ENCODE results near the gene POLR3GL.
A peak's percentile ranks its signal among the peaks of the same experiment; 100 is the strongest.
"Not testable (repeated sequence)": the region's sequence is repeated elsewhere in the genome, so short reads cannot be mapped to it uniquely, and the experiment has no call there.

Gene POLR3GL

GRCh38 chr1:145964328-145965118 lies at the start of gene POLR3GL, which contains the start of gene ANKRD34A:
TSS of gene POLR3GL (plus strand) at chr1:145964690. CDS start at chr1:145974866, 10,176 bp downstream.
TSS of gene ANKRD34A (minus strand) at chr1:145964575. CDS start at chr1:145961759, 2,816 bp downstream.
- peak; percentile 87 for DNase-seq

- DNase-seq = no peak
Observed at GRCh38 chr1:145916745-145917144, 47.7 kb upstream of the POLR3GL start.

GRCh38 chr1:145917595-145917994 lies 46.9 kb upstream of the POLR3GL start:
- no peak for DNase-seq

GRCh38 chr1:145918144-145918991 lies 46.1 kb upstream of the POLR3GL start, which contains the start of gene PEX11B:
TSS of gene PEX11B (minus strand) at chr1:145918717. CDS start at chr1:145918688, 29 bp downstream.
- DNase-seq = peak; percentile 59

- DNase-seq = no peak
Observed at GRCh38 chr1:145918992-145919939, 45.2 kb upstream of the POLR3GL start.

GRCh38 chr1:145920297-145920696 lies 44.2 kb upstream of the POLR3GL start:
- not testable (repeated sequence) for DNase-seq

GRCh38 chr1:145922266-145922665 lies 42.2 kb upstream of the POLR3GL start:
- no peak for DNase-seq

GRCh38 chr1:145926686-145927062 lies 37.8 kb upstream of the POLR3GL start:
- DNase-seq = no peak

GRCh38 chr1:145927063-145927886 lies 37.2 kb upstream of the POLR3GL start, which contains the start of gene RBM8A:
TSS of gene RBM8A (minus strand) at chr1:145927484. CDS start at chr1:145927426, 58 bp downstream.
- DNase-seq = peak; percentile 100

- DNase-seq = no peak
Observed at GRCh38 chr1:145927916-145928643, 36.4 kb upstream of the POLR3GL start.

GRCh38 chr1:145932522-145933009 lies 31.9 kb upstream of the POLR3GL start:
- not testable (repeated sequence) for DNase-seq

GRCh38 chr1:145935708-145936107 lies 28.8 kb upstream of the POLR3GL start:
- DNase-seq = no peak

- no peak for DNase-seq
Observed at GRCh38 chr1:145936247-145936646, 28.2 kb upstream of the POLR3GL start.

GRCh38 chr1:145937436-145937835 lies 27.1 kb upstream of the POLR3GL start:
- no peak for DNase-seq

- no peak for DNase-seq
Observed at GRCh38 chr1:145942405-145942804, 22.1 kb upstream of the POLR3GL start.

- DNase-seq = no peak
Observed at GRCh38 chr1:145942871-145943270, 21.6 kb upstream of the POLR3GL start.

- DNase-seq = no peak
Observed at GRCh38 chr1:145944532-145944931, 20.0 kb upstream of the POLR3GL start.

- DNase-seq = no peak
Observed at GRCh38 chr1:145946477-145946986, 18.0 kb upstream of the POLR3GL start.

GRCh38 chr1:145947551-145947950 lies 16.9 kb upstream of the POLR3GL start:
- no peak for DNase-seq

- DNase-seq = no peak
Observed at GRCh38 chr1:145949219-145949618, 15.3 kb upstream of the POLR3GL start.

Measured in NCI-H2081 treated with DMSO at 0.1 percent for 48 hours (cell line).